SIG-M5 (cell line): Measurements from ENCODE around the gene PATJ.
"Not testable (repeated sequence)": the region's sequence is repeated elsewhere in the genome, so short reads cannot be mapped to it uniquely, and the experiment has no call there.

Source experiments
- DNase-seq: peaks from one replicate; lab custom pipeline; 2025; lab: John Stamatoyannopoulos, UW

PATJ gene

GRCh38 chr1:62175568-62176179, 433.4 kb downstream of the PATJ start:
- no peak for DNase-seq

DNA sequence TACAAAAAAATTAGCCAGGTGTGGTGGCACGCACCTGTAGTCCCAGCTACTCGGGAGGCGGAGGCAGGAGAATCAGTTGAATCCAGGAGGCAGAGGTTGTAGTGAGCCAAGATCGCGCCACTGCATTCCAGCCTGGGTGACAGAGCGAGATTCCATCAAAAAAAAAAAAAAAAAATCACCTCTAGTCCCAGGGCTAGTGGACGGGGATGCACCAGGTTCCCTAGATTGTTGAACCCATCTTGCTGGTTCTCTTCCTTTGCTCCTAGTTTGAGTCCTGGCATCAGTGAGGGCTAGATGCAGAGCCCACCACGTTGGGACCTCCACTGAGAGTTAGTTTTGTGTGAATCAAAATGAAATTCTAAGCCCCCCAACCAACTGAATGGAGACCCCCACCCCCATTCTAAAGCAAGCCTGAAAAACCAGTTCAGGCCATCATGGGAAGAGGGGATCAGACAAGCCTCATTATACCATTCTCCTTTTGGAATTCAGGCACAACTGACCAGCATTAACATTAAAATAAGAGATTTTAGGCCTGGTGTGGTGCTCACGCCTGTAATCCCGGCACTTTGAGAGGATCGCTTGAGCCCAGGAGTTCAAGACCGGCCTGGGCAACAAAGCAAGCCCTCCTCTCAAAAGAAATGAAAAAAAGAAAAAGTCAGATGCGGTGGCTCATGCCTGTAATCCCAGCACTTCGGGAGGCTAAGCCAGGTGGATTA, 434.5 kb downstream of the PATJ start:
- no peak for DNase-seq

GRCh38 chr1:62177621-62178020, 435.3 kb downstream of the PATJ start:
- DNase-seq: no peak

GRCh38 chr1:62178372-62178771, 436.1 kb downstream of the PATJ start:
- no peak for DNase-seq

DNA sequence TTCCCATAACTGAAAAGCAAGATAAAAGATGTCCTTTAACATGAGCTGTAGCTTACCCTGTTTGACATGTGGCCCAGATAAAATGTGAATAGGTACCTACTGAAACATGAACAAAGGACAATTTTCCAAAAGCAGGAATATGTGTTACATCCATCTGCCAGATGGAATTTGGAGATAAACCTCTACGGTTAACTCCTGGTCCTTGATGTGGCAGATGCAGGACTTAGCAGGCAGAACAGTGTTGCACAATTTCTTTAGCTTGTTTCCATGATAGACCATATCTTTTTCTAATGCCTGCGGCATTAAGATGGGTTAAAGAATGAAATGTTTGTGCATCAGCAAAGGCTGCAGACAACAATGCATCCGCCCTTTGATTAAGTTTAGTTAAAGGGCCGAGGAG, 437.8 kb downstream of the PATJ start:
- not testable (repeated sequence) for DNase-seq

GRCh38 chr1:62180639-62181038, 438.4 kb downstream of the PATJ start:
- DNase-seq: no peak

- DNase-seq: no peak
These were observed 439.3 kb downstream of the PATJ start for GRCh38 chr1:62181532-62181931.

- DNase-seq: not testable (repeated sequence)
These were observed 439.9 kb downstream of the PATJ start for GRCh38 chr1:62182157-62182556.

GRCh38 chr1:62183164-62184020, 441.1 kb downstream of the PATJ start:
- not testable (repeated sequence) for DNase-seq

DNA sequence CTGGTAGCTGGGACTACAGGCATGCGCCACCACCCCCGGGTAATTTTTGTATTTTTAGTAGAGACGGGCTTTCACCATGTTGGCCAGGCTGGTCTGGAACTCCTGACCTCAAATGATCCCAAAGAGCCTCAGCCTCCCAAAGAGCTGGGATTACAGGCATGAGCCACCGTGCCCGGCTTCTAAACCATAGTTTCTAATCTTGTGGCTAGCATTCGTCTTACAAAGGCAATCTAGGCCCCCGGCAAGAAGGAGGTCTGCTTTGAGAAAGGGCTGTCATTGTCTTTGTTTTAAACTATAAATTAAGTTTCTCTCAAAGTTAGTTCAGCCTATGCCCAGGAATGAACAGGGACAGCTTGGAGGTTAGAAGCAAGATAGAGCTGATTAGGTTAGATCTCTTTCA, 442.1 kb downstream of the PATJ start:
- DNase-seq: no peak

GRCh38 chr1:62185233-62185632, 443.0 kb downstream of the PATJ start:
- DNase-seq: not testable (repeated sequence)

DNA sequence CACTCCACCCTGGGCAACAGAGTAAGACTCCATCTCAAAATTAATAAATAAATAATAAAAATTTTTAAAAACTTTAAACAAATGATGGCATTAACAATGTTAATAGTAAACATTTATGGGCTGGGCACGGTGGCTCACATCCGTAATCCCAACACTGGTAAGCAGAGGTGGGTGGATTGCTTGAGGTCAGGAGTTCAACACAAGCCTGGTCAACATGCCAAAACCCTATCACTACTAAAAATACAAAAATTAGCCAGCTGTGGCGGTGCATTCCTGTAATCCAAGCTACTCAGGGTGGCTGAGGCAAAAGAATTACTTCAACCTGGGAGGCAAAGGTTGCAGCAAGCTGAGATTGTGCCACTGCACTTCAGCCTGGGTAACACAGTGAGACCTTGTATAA, 443.4 kb downstream of the PATJ start:
- no peak for DNase-seq

DNA sequence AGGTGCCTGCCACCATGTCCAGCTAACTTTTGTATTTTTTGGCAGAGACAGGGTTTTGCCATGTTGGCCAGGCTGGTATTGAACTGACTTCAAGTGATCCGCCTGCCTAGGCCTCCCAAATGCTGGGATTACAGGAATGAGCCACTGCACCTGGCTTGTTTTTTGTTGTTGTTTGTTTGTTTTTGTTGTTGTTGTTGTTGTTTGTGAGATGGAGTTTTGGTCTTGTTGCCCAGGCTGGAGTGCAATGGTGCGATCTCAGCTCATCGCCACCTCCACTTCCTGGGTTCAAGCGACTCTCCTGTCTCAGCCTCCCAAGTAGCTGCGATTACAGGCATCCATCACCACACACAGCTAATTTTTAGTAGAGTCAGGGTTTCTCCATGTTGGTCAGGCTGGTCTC, 445.3 kb downstream of the PATJ start:
- DNase-seq: no peak

- no peak for DNase-seq
These were observed 445.8 kb downstream of the PATJ start for GRCh38 chr1:62188111-62188510.

DNA sequence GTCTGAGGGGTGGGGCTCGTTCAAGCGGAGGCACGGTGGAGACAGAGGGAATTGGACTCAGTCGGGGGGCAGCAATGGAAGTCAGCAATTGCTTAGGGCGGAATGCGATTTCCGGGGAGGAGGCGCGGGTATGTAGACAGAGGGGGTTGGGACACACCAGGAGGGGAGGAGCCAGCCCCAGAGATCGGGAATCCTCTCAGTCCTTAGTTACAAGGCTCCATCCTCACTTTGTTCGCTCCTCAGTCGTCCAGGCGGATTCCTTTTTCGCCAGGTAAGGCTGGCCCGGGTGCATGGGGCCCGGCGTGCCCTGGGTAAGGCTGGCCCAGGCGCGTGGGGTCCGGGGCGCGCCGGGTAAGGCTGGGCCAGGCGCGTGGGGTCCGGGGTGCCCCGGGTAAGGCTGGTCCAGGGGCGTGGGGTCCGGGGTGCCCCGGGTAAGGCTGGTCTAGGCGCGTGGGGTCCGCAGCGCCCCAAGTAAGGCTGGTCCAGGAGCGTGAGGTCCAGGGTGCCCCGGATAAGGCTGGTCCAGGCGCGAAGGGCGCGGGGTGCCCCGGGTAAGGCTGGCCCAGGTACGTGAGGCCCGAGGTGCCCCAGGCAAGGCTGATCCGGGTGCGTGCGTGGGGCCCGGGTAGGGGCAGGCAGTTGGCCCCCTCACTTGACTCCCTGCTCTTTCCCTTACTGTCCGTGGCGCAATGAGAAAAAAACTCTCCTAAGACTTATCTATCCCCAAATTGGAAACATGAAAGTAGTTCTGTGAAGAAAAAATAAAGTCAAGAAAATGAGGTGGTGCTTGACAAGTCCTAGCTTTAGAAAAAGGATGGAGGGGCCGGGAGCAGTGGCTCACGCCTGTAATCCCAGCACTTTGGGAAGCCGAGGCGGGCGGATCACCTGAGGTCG, 452.6 kb downstream of the PATJ start, which contains the start of gene L1TD1:
TSS of gene L1TD1 (plus strand) at position 199 of the 894 bp plus-strand sequence. CDS start 11,780 bp downstream, outside the sequence.
- DNase-seq: no peak

DNA sequence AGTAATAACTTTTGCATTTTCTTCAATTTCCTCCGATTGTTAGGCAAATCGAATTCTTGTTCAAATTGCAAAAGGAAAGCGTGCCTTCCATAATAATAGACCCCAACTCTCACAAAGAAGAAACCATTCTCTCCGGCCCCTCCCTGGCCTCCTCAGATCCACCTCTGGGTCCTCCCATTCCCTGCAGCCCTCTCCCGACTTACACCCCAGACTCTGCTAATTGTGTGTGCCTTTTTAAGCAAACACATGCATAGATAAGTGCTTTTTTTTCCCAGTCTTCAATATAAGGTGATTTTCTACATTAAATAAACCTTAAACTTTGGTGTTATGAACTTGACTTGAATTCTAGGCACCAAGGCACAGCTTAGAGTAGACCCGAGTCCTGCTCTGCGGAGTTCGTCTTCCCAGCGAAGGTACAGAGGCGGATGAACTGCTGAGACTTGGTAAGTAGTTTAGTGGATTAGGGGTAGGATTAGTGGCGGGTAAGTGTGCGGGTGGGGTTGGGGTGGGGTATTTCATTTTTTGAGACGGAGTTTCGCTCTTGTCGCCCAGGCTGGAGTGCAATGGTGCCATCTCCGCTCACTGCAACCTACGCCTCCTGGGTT, 453.9 kb downstream of the PATJ start:
- DNase-seq: no peak

- no peak for DNase-seq
These were observed 455.9 kb downstream of the PATJ start for GRCh38 chr1:62198069-62198780.

GRCh38 chr1:62198781-62199125, 456.5 kb downstream of the PATJ start:
- DNase-seq: no peak

DNA sequence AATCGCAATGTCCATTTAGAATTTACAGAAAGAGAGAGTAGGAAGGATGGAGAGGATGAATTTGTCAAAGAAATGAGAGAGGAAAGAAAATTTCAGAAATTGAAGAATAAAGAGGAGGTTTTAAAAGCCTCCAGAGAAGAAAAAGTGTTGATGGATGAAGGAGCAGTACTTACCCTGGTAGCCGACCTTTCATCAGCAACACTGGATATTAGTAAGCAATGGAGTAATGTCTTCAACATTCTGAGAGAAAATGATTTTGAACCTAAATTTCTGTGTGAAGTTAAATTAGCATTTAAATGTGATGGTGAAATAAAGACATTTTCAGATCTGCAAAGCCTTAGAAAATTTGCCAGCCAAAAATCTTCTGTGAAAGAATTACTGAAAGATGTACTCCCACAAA, 464.9 kb downstream of the PATJ start:
- DNase-seq: no peak

GRCh38 chr1:62208087-62208486, 465.8 kb downstream of the PATJ start:
- DNase-seq: no peak

DNA sequence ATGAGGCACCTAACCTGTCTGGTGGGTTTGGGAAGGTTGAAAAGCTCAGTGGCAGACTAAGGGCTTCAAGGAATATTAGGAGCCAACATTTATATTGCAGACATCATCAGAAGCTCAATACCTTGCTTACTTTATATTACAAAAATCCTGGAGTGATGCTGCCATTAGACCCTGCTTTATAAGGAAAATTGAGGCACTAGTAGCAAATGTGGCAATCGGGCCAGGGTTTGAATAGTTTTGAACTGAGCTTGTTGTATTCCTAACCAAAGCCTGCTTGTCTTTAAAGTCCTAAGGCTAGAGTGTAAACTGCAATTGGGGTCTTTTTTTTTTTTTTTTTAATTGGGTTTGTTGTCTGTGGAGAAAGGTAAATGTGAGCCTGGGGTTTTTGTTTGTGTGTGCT, 466.7 kb downstream of the PATJ start:
- no peak for DNase-seq
